ENCODE measurements around the gene MRPS23. TPM values are rescaled to one million over a fixed set of nuclear protein-coding genes. Genes with fewer than 3 reads are reported as not detected.

MRPS23 gene
- total and polyA plus RNA-seq, 9 of the 15 experiments (the other 6 are each of a cell fraction or from before 2014, with no cell fraction given): 59.1 to 298 (median 98.8) TPM

DNA sequence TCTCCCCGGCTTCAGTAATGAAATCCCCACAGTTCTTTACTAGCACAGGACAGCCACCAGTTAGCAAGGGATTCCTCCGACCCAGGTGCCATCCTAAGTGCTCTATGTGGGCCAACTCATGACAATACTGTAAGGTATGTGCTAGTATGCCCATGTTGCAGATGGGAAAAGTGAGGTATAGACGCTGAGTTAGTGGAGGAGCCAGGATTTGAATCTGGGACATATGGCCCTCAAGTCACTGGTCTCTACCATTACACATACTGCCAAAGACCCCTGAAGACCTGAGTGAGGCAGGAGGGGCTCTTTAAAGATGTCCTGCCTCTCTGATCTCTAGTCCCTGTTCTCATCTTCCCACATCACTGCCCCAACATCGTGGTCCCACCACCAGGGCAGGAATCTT, 36.2 kb upstream of the MRPS23 start:
- H3K79me2 ChIP-seq (ENCODE audit: control insufficient read depth, insufficient read depth, low read length): no peaks in the 10 kb centered on the region
- intact Hi-C loops (cut with micrococcal nuclease): no loop called here
- FAIRE-seq (no peak), ATAC-seq (no peak), DNase-seq (ENCODE audit: extremely low read depth in 1 of 4, low spot score in 3 of 4) (no peak)
- H4K20me1 ChIP-seq (replicated peaks; ENCODE audit: control insufficient read depth, insufficient read depth, low read length): no peaks in the 10 kb centered on the region; the same call in 1 of the 2 replicates
- no peak overlapping the region for H2AFZ ChIP-seq (ENCODE audit: low read depth, low read length)
- 9% methylated on average over 4 of the region's 4 CpGs for WGBS (ENCODE audit: insufficient coverage, low coverage, missing lambda C conversion rate)
- TF ChIP-seq PHF8 (IDR thresholded peaks at IDR 0.05; ENCODE audit: borderline replicate concordance, low read length) (no peak), ZNF274 (IDR thresholded peaks at IDR 0.05; ENCODE audit: borderline replicate concordance, low read depth, low read length) (no peak), ZFP36 (IDR thresholded peaks at IDR 0.05; ENCODE audit: low read depth, low read length, partially characterized antibody) (no peak), CTBP1 (IDR thresholded peaks at IDR 0.05; ENCODE audit: borderline replicate concordance) (no peak), ZNF785 (CRISPR knock-in tag; IDR thresholded peaks at IDR 0.05) (no peak), CREBBP (IDR thresholded peaks at IDR 0.05; ENCODE audit: low read depth, low read length) (no peak), ZNF143 (CRISPR knock-in tag; IDR thresholded peaks at IDR 0.05) (no peak), CBFA2T2 (conservative IDR thresholded peaks at IDR 0.05) (no peak), HMGN3 (IDR thresholded peaks at IDR 0.05; ENCODE audit: borderline replicate concordance, extremely low read depth, insufficient read length, low read depth, low read length) (no peak), MTF1 (CRISPR knock-in tag; IDR thresholded peaks at IDR 0.05; ENCODE audit: borderline replicate concordance) (no peak), CHD2 (IDR thresholded peaks at IDR 0.05; ENCODE audit: low read depth, low read length) (no peak), TGIF2 (CRISPR knock-in tag; IDR thresholded peaks at IDR 0.05) (no peak), WHSC1 (IDR thresholded peaks at IDR 0.05; ENCODE audit: low read length) (no peak)
- TF ChIP-seq, protein P1, sequence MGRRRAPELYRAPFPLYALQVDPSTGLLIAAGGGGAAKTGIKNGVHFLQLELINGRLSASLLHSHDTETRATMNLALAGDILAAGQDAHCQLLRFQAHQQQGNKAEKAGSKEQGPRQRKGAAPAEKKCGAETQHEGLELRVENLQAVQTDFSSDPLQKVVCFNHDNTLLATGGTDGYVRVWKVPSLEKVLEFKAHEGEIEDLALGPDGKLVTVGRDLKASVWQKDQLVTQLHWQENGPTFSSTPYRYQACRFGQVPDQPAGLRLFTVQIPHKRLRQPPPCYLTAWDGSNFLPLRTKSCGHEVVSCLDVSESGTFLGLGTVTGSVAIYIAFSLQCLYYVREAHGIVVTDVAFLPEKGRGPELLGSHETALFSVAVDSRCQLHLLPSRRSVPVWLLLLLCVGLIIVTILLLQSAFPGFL (CRISPR knock-in tag; IDR thresholded peaks at IDR 0.05): no peak
- TF ChIP-seq, protein P2, sequence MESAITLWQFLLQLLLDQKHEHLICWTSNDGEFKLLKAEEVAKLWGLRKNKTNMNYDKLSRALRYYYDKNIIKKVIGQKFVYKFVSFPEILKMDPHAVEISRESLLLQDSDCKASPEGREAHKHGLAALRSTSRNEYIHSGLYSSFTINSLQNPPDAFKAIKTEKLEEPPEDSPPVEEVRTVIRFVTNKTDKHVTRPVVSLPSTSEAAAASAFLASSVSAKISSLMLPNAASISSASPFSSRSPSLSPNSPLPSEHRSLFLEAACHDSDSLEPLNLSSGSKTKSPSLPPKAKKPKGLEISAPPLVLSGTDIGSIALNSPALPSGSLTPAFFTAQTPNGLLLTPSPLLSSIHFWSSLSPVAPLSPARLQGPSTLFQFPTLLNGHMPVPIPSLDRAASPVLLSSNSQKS (CRISPR knock-in tag; IDR thresholded peaks at IDR 0.05): no peak
- TF ChIP-seq, protein P3, sequence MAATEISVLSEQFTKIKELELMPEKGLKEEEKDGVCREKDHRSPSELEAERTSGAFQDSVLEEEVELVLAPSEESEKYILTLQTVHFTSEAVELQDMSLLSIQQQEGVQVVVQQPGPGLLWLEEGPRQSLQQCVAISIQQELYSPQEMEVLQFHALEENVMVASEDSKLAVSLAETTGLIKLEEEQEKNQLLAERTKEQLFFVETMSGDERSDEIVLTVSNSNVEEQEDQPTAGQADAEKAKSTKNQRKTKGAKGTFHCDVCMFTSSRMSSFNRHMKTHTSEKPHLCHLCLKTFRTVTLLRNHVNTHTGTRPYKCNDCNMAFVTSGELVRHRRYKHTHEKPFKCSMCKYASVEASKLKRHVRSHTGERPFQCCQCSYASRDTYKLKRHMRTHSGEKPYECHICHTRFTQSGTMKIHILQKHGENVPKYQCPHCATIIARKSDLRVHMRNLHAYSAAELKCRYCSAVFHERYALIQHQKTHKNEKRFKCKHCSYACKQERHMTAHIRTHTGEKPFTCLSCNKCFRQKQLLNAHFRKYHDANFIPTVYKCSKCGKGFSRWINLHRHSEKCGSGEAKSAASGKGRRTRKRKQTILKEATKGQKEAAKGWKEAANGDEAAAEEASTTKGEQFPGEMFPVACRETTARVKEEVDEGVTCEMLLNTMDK (IDR thresholded peaks at IDR 0.05; ENCODE audit: borderline replicate concordance, insufficient read depth, low read depth, low read length, poor library complexity, severe bottlenecking): no peak
- no peak overlapping the region for H3K9ac ChIP-seq (ENCODE audit: insufficient read depth in 1 of 2, low read depth in 2 of 2, low read length in 2 of 2)
- no peaks in the 10 kb centered on the region for H3K9me3 ChIP-seq (replicated peaks; ENCODE audit: control insufficient read depth, insufficient read depth, low read depth, low read length)
- H3K4me2 ChIP-seq (ENCODE audit: insufficient read depth, low read length): no peak overlapping the region
- H3K4me1 ChIP-seq (replicated peaks in 1 of 2; ENCODE audit: control insufficient read depth in 2 of 2, insufficient read depth in 2 of 2, low read length in 2 of 2): peaks cover 0 to 8% of the 10 kb centered on the region in 2 experiments; a peak in 2 of 5 replicates
- H3K36me3 ChIP-seq (ENCODE audit: control insufficient read depth, insufficient read depth, low read length): no peaks in the 10 kb centered on the region
- H3K27me3 ChIP-seq (ENCODE audit: control insufficient read depth in 2 of 2, insufficient read depth in 2 of 2, low read length in 2 of 2): peaks cover 34 to 84% of the 10 kb centered on the region in 2 experiments
- in situ Hi-C loops (cut with MboI): no loop called here
- H3K4me3 ChIP-seq: no peak overlapping the region
- BruUV-seq (replicated peaks): no TSS peak
- peaks cover 4% of the 10 kb centered on the region for H3K9me1 ChIP-seq (ENCODE audit: control insufficient read depth, insufficient read depth, low read length)
- no peak overlapping the region for H3K27ac ChIP-seq (ENCODE audit: extremely low read depth, low read depth, low read length)
- ChIA-PET POLR2A (interaction anchor here (0.6 kb wide), 2 partner anchors 12 to 30 kb away, joined by 3 to 4 read pairs; no protein-coding TSS in a partner anchor), CTCF (ENCODE audit: low intra/inter-chr PET ratio) (no interaction called here)

All from K562 (cell line).